Upper lobe of left lung (tissue), 6 donors: ENCODE data around the gene VAC14. TPM values are rescaled to one million over a fixed set of nuclear protein-coding genes. Genes with fewer than 3 reads are reported as not detected.

Experiments used
- ATAC-seq, 2 donors: fragments of 200-7000 bp; cut with Tn5 transposase; one replicate each; pipeline ENCODE4 v1.9.1; 2022; ENCODE audit warnings: mild to moderate bottlenecking in 2 of 2, moderate library complexity in 2 of 2; ENCODE audit not compliant: low FRiP score in 2 of 2
- DNase-seq, 2 donors: peaks; one replicate each; pipeline ENCODE4 v3.0.0-alpha.2; 2019 to 2020
- H3K27ac ChIP-seq, 4 donors: fragments of 200-600 bp; sonication (generic); one replicate each; pipeline ENCODE4 v1.5.1; 2016 to 2019
- H3K27me3 ChIP-seq, 4 donors: fragments of 200-600 bp; sonication (generic); one replicate each; pipeline ENCODE4 v1.5.1; 2017 to 2019
- H3K36me3 ChIP-seq, 4 donors: fragments of 200-600 bp; sonication (generic); one replicate each; pipeline ENCODE4 v1.5.1; 2016 to 2019
- H3K4me1 ChIP-seq, 4 donors: fragments of 200-600 bp; sonication (generic); one replicate each; pipeline ENCODE4 v1.5.1; 2018 to 2019
- H3K4me3 ChIP-seq, 4 donors: fragments of 200-600 bp; sonication (generic); one replicate each; pipeline ENCODE4 v1.5.1; 2017 to 2019; ENCODE audit warnings: mild to moderate bottlenecking in 2 of 4, moderate library complexity in 1 of 4
- H3K9me3 ChIP-seq, 4 donors: fragments of 200-600 bp; sonication (generic); one replicate each; pipeline ENCODE4 v1.5.1; 2018 to 2019
- CTCF ChIP-seq, 6 experiments: fragments of 450-650 bp in 4 of 6; fragments of 200-600 bp in 2 of 6; sonication (generic) in 2 of 6; IDR thresholded peaks; one replicate each; pipeline ENCODE4 v1.5.1; 2016 to 2019; ENCODE audit warnings: antibody characterized with exemption in 6 of 6
- EP300 ChIP-seq, 4 donors: sonication (generic); formaldehyde crosslinking; IDR thresholded peaks; one replicate each; pipeline ENCODE4 v1.5.1; 2017; ENCODE audit warnings: antibody characterized with exemption in 4 of 4, control low read depth in 2 of 4
- POLR2A ChIP-seq, 4 donors: fragments of 450-650 bp; IDR thresholded peaks; one replicate each; pipeline ENCODE4 v1.5.1; 2016 to 2017; ENCODE audit warnings: antibody characterized with exemption in 4 of 4, mild to moderate bottlenecking in 2 of 4
- POLR2AphosphoS5 ChIP-seq, 2 donors: sonication (generic); formaldehyde crosslinking; IDR thresholded peaks; one replicate each; pipeline ENCODE4 v1.5.1; 2017; ENCODE audit warnings: antibody characterized with exemption in 2 of 2
- WGBS, 2 donors: methylation state at CpG; one replicate each; pipeline ENCODE4 v1.1.5; 2017 to 2018; 5-methylcytosine and 5-hydroxymethylcytosine counted together
- total RNA-seq, 6 donors: library from RNA; depleted of rRNA in 4 of 6; stranded (reverse); fragments of >200 nt in 4 of 6; gene quantifications; one replicate each; pipeline versions ENCODE4 v1.1.0 to v1.2.1, GENCODE V29; 2016 to 2021
- donor health status: DM: no; HTN: no; CAD: no; lungs with moderate emphysema.
- donor health status: DM: no; HTN: yes; CAD: no; lungs with severe emphysema.

VAC14 gene
- total RNA-seq, 6 donors from 2014 or later = 39.6 to 145 (median 57.4) TPM

DNA sequence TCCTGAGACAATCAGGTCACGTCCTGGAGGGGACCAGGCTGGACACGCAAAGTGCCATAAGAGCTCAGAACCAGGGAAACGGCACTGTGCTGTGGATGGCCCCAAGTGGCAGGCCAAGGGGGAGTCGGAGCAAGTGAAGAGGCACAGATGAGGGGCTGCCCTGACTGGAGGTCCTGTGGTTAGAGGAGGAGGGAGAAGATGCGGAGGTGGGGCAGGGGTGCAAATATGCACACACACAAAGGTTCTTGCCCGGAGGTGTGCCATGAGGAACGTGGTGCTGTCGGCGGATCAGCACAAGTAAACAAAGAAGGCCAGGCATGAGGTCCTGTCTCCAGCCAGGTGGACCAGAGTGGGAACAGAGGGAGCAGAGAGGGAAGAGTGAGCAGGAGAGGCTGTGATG lies 23.5 kb downstream of the VAC14 start:
- peaks cover 0 to 3% (median 0%) of the 10 kb centered on the region in 4 donors for H3K4me1 ChIP-seq
- H3K27me3 ChIP-seq = no peaks in the 10 kb centered on the region
- ATAC-seq = no peak
- no peak for DNase-seq
- peaks cover 16 to 64% (median 32%) of the 10 kb centered on the region in 4 donors for H3K36me3 ChIP-seq
- H3K9me3 ChIP-seq = no peaks in the 10 kb centered on the region
- no peak overlapping the region for H3K27ac ChIP-seq
- TF ChIP-seq POLR2A (IDR thresholded peaks at IDR 0.05) (no peak), CTCF (IDR thresholded peaks at IDR 0.05) (no peak), EP300 (IDR thresholded peaks at IDR 0.05) (no peak), POLR2AphosphoS5 (IDR thresholded peaks at IDR 0.05) (no peak)
- 94 to 97% methylated on average over 9 of the region's 9 CpGs for WGBS, 2 donors
- H3K4me3 ChIP-seq = no peak overlapping the region

- ATAC-seq (no peak), DNase-seq (no peak)
- Histone ChIP-seq H3K4me3 (no peak overlapping the region), H3K9me3 (no peaks in the 10 kb centered on the region), H3K4me1 (peaks cover 0 to 7% (median 4%) of the 10 kb centered on the region in 4 donors), H3K27me3 (no peaks in the 10 kb centered on the region), H3K27ac (no peak overlapping the region), H3K36me3 (peaks cover 3 to 59% (median 17%) of the 10 kb centered on the region in 4 donors)
- WGBS, 2 donors = 92 to 98% methylated on average over 4 of the region's 4 CpGs
- no peak for TF ChIP-seq EP300 (IDR thresholded peaks at IDR 0.05)
- TF ChIP-seq CTCF (IDR thresholded peaks at IDR 0.05) = no peak
- no peak for TF ChIP-seq POLR2AphosphoS5 (IDR thresholded peaks at IDR 0.05)
- TF ChIP-seq POLR2A (IDR thresholded peaks at IDR 0.05) = no peak
Observed at GRCh38 chr16:70775399-70775798, 25.6 kb downstream of the VAC14 start.

GRCh38 chr16:70774261-70774660 lies 26.7 kb downstream of the VAC14 start:
- peaks cover 0 to 54% (median 14%) of the 10 kb centered on the region in 4 donors for H3K36me3 ChIP-seq
- no peak for ATAC-seq
- TF ChIP-seq CTCF (IDR thresholded peaks at IDR 0.05) = no peak
- TF ChIP-seq POLR2AphosphoS5 (IDR thresholded peaks at IDR 0.05) = no peak
- TF ChIP-seq POLR2A (IDR thresholded peaks at IDR 0.05) = no peak
- TF ChIP-seq EP300 (IDR thresholded peaks at IDR 0.05) = no peak
- no peak overlapping the region for H3K4me3 ChIP-seq
- no peaks in the 10 kb centered on the region for H3K27me3 ChIP-seq
- H3K27ac ChIP-seq = no peak overlapping the region
- no peak for DNase-seq
- no peaks in the 10 kb centered on the region for H3K9me3 ChIP-seq
- peaks cover 0 to 7% (median 4%) of the 10 kb centered on the region in 4 donors for H3K4me1 ChIP-seq
- 94 to 96% methylated on average over 13 of the region's 13 CpGs for WGBS, 2 donors

- H3K4me1 ChIP-seq = peaks cover 0 to 14% (median 5%) of the 10 kb centered on the region in 4 donors
- TF ChIP-seq POLR2A (IDR thresholded peaks at IDR 0.05) (no peak), POLR2AphosphoS5 (IDR thresholded peaks at IDR 0.05) (no peak), CTCF (IDR thresholded peaks at IDR 0.05) (no peak), EP300 (IDR thresholded peaks at IDR 0.05) (no peak)
- no peak overlapping the region for H3K4me3 ChIP-seq
- no peak overlapping the region for H3K27ac ChIP-seq
- peaks cover 0 to 38% (median 9%) of the 10 kb centered on the region in 4 donors for H3K36me3 ChIP-seq
- DNase-seq = no peak
- no peaks in the 10 kb centered on the region for H3K9me3 ChIP-seq
- ATAC-seq = no peak
- no peaks in the 10 kb centered on the region for H3K27me3 ChIP-seq
- 85 to 87% methylated on average over 1 of the region's 1 CpG for WGBS, 2 donors
Observed at GRCh38 chr16:70772493-70772892, 28.5 kb downstream of the VAC14 start.
